DND-41 (cell line): Measurements from ENCODE around the gene SLC25A21.
A peak's percentile ranks its signal among the peaks of the same experiment; 100 is the strongest.

Experiments
- ATAC-seq: fragments of 200-7000 bp; cut with Tn5 transposase; 3 replicates; pipeline ENCODE4 v1.9.1; 2021; ENCODE audit warnings: low read depth; ENCODE audit not compliant: insufficient read depth
- DNase-seq: peaks from one replicate; pipeline ENCODE4 v3.0.0-alpha.2; 2020
- H2AFZ ChIP-seq: 2 replicates; pipeline ENCODE4 v1.6.0; 2012; ENCODE audit warnings: low read depth, low read length
- H3K27ac ChIP-seq: 2 replicates; pipeline ENCODE4 v1.5.1; 2012; ENCODE audit warnings: low read length, inconsistent platforms
- H3K27me3 ChIP-seq: fragments of 200-600 bp; sonication (generic); 2 replicates; pipeline ENCODE4 v1.6.0; 2012; ENCODE audit warnings: low read length, mild to moderate bottlenecking, inconsistent platforms; ENCODE audit not compliant: insufficient read depth, poor library complexity
- H3K36me3 ChIP-seq: 2 replicates; pipeline ENCODE4 v1.5.1; 2012; ENCODE audit warnings: low read length, inconsistent platforms; ENCODE audit not compliant: insufficient read depth
- H3K4me1 ChIP-seq: 2 replicates; pipeline ENCODE4 v1.5.1; 2012; ENCODE audit warnings: mild to moderate bottlenecking, low read length; ENCODE audit not compliant: insufficient read depth
- H3K4me2 ChIP-seq: 2 replicates; pipeline ENCODE4 v1.6.0; 2012; ENCODE audit warnings: mild to moderate bottlenecking, moderate library complexity, low read length, inconsistent platforms; ENCODE audit not compliant: insufficient read depth
- H3K4me3 ChIP-seq, 2 experiments: fragments of 200-600 bp in 1 of 2; shearing (Covaris generic) in 1 of 2; 2 replicates each; pipeline ENCODE4 v1.5.1; 2012 to 2016; ENCODE audit warnings: inconsistent platforms in 2 of 2, low read length in 2 of 2, mild to moderate bottlenecking in 2 of 2, low read depth in 1 of 2, moderate library complexity in 1 of 2
- H3K79me2 ChIP-seq: 2 replicates; pipeline ENCODE4 v1.6.0; 2012; ENCODE audit warnings: low read length, inconsistent platforms; ENCODE audit not compliant: insufficient read depth
- H3K9ac ChIP-seq: 2 replicates; pipeline ENCODE4 v1.6.0; 2012; ENCODE audit warnings: low read depth, mild to moderate bottlenecking, inconsistent platforms, low read length, moderate library complexity
- H3K9me3 ChIP-seq: 2 replicates; pipeline ENCODE4 v1.5.1; 2012; ENCODE audit warnings: low read length, moderate library complexity, mild to moderate bottlenecking, inconsistent platforms; ENCODE audit not compliant: insufficient read depth, severe bottlenecking
- H4K20me1 ChIP-seq: 2 replicates; pipeline ENCODE4 v1.6.0; 2012; ENCODE audit warnings: low read length; ENCODE audit not compliant: insufficient read depth
- EZH2 ChIP-seq: IDR thresholded peaks from 3 replicates; pipeline ENCODE4 v1.6.1; 2012; ENCODE audit warnings: borderline replicate concordance, low read depth, mild to moderate bottlenecking, moderate library complexity, low read length, inconsistent platforms; ENCODE audit not compliant: severe bottlenecking
- TF ChIP-seq, protein P1 (sequence below): IDR thresholded peaks from 2 replicates; pipeline ENCODE4 v1.5.1; 2012; ENCODE audit warnings: borderline replicate concordance, low read length, moderate library complexity, mild to moderate bottlenecking; ENCODE audit not compliant: poor library complexity, severe bottlenecking; ENCODE audit errors: extremely low read depth

SLC25A21 gene

DNA sequence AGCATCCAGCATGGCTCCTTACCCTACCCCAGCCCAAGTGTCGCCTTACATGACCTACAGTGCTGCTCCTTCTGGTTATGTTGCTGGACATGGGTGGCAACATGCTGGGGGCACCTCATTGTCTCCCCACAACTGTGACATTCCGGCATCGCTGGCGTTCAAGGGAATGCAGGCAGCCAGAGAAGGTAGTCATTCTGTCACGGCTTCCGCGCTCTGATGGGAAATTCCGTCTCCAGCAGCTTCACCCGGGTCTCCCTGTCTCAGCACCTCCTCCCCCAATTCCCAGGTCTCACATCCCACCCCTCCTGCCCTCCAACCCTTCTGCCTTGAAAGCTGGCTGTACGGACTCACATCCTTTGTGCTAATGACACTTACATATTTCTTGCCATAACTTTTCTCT is 496.2 kb downstream of the SLC25A21 start:
- Histone ChIP-seq H3K79me2 (no peaks in the 10 kb centered on the region), H3K9ac (no peak overlapping the region), H4K20me1 (no peaks in the 10 kb centered on the region), H3K27me3 (no peaks in the 10 kb centered on the region), H3K9me3 (no peaks in the 10 kb centered on the region), H3K4me1 (peaks cover 9% of the 10 kb centered on the region; the same call in 1 of the 2 replicates), H3K27ac (no peak overlapping the region), H3K4me3 (no peak overlapping the region), H3K36me3 (no peaks in the 10 kb centered on the region), H2AFZ (no peak overlapping the region), H3K4me2 (no peak overlapping the region)
- TF ChIP-seq, protein P1, sequence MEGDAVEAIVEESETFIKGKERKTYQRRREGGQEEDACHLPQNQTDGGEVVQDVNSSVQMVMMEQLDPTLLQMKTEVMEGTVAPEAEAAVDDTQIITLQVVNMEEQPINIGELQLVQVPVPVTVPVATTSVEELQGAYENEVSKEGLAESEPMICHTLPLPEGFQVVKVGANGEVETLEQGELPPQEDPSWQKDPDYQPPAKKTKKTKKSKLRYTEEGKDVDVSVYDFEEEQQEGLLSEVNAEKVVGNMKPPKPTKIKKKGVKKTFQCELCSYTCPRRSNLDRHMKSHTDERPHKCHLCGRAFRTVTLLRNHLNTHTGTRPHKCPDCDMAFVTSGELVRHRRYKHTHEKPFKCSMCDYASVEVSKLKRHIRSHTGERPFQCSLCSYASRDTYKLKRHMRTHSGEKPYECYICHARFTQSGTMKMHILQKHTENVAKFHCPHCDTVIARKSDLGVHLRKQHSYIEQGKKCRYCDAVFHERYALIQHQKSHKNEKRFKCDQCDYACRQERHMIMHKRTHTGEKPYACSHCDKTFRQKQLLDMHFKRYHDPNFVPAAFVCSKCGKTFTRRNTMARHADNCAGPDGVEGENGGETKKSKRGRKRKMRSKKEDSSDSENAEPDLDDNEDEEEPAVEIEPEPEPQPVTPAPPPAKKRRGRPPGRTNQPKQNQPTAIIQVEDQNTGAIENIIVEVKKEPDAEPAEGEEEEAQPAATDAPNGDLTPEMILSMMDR = no peak
- TF ChIP-seq EZH2 = no peak
- ATAC-seq (no peak), DNase-seq (no peak)

DNA sequence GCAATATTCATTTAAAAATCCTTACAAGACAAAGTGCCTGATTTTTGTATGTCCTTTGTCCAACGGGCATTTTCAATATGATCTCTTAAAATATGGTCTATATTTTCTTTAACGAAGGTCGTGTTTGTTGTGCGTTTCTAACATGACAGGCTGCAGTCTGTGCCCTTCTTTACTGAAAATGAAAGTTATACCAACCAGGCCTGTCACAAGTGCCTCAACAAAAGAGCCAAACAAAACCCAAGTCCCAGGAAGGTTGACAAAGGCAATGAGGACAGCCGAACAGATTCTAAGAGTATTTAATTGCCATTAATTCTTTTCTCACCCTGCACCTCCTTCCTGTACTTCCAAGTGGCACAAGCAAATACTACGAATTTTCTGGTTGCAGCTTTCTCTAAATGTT is 496.8 kb downstream of the SLC25A21 start:
- Histone ChIP-seq H3K27me3 (no peaks in the 10 kb centered on the region), H3K9me3 (no peaks in the 10 kb centered on the region), H3K4me1 (peaks cover 9% of the 10 kb centered on the region; the same call in 1 of the 2 replicates), H3K9ac (no peak overlapping the region), H3K79me2 (no peaks in the 10 kb centered on the region), H3K4me3 (no peak overlapping the region), H3K4me2 (no peak overlapping the region), H3K27ac (no peak overlapping the region), H2AFZ (peak overlapping the region; percentile 12; the same call in 1 of the 2 replicates), H4K20me1 (no peaks in the 10 kb centered on the region), H3K36me3 (no peaks in the 10 kb centered on the region)
- DNase-seq (no peak), ATAC-seq (no peak)
- TF ChIP-seq, protein P1 = no peak

GRCh38 chr14:36674659-36675058 is 497.7 kb downstream of the SLC25A21 start:
- H3K79me2 ChIP-seq = no peaks in the 10 kb centered on the region
- peaks cover 9% of the 10 kb centered on the region; the same call in 1 of the 2 replicates for H3K4me1 ChIP-seq
- no peak overlapping the region for H3K27ac ChIP-seq
- H3K27me3 ChIP-seq = no peaks in the 10 kb centered on the region
- no peak overlapping the region for H3K9ac ChIP-seq
- no peaks in the 10 kb centered on the region for H4K20me1 ChIP-seq
- ATAC-seq = no peak
- no peak overlapping the region for H3K4me2 ChIP-seq
- no peaks in the 10 kb centered on the region for H3K36me3 ChIP-seq
- no peak for TF ChIP-seq EZH2
- TF ChIP-seq, protein P1 = no peak
- no peak overlapping the region for H3K4me3 ChIP-seq
- DNase-seq = no peak
- H2AFZ ChIP-seq = no peak overlapping the region
- no peaks in the 10 kb centered on the region for H3K9me3 ChIP-seq

DNA sequence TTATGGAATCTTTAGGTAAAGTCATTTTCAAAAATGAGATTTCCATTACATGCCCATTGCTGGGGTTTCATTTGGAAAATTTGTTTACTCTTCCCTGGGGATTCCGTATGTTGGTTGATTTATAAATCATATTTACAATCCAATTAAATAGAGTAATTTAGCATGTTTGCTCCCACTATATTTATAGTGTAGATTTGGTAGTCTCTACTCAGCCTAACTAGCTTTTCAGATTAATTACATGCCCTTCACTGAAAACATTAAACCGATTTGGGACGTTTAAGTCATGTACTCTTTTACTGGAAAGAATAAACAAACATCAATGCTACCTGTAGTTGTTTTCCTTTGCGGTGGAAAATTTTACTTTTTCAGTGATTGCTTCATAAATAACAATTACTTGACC is 500.3 kb downstream of the SLC25A21 start:
- H3K4me2 ChIP-seq = no peak overlapping the region
- H3K9me3 ChIP-seq = no peaks in the 10 kb centered on the region
- H3K27me3 ChIP-seq = no peaks in the 10 kb centered on the region
- no peak overlapping the region for H3K9ac ChIP-seq
- TF ChIP-seq, protein P1 = no peak
- TF ChIP-seq EZH2 = no peak
- H3K36me3 ChIP-seq = no peaks in the 10 kb centered on the region
- H4K20me1 ChIP-seq = no peaks in the 10 kb centered on the region
- H3K27ac ChIP-seq = no peak overlapping the region
- no peaks in the 10 kb centered on the region for H3K79me2 ChIP-seq
- DNase-seq (no peak), ATAC-seq (no peak)
- no peak overlapping the region for H3K4me3 ChIP-seq
- peaks cover 5% of the 10 kb centered on the region; the same call in 1 of the 2 replicates for H3K4me1 ChIP-seq
- no peak overlapping the region for H2AFZ ChIP-seq
